SJCRH30 (cell line): Measurements from ENCODE around the gene EFNA1. TPM values are rescaled to one million over a fixed set of nuclear protein-coding genes. Genes with fewer than 3 reads are reported as not detected.
A peak's percentile ranks its signal among the peaks of the same experiment; 100 is the strongest.

Experiments used
- DNase-seq, 2 experiments: peaks; one replicate each; pipeline ENCODE4 v3.0.0-alpha.2; 2015 to 2020
- H3K27ac ChIP-seq: fragments of 250-450 bp; sonication (Bioruptor Pico); 2 replicates; pipeline ENCODE4 v1.5.1; 2020; ENCODE audit warnings: mild to moderate bottlenecking, moderate library complexity
- H3K27me3 ChIP-seq: fragments of 250-450 bp; sonication (Bioruptor Pico); 2 replicates; pipeline ENCODE4 v1.5.1; 2020; ENCODE audit warnings: mild to moderate bottlenecking, moderate library complexity
- H3K36me3 ChIP-seq: fragments of 250-450 bp; sonication (Bioruptor Pico); 2 replicates; pipeline ENCODE4 v1.5.1; 2020; ENCODE audit warnings: mild to moderate bottlenecking, moderate library complexity
- H3K4me1 ChIP-seq: fragments of 250-450 bp; sonication (Bioruptor Pico); 2 replicates; pipeline ENCODE4 v1.5.1; 2020; ENCODE audit warnings: mild to moderate bottlenecking, moderate library complexity
- H3K4me3 ChIP-seq: fragments of 250-450 bp; sonication (Bioruptor Pico); 2 replicates; pipeline ENCODE4 v1.5.1; 2020; ENCODE audit warnings: mild to moderate bottlenecking, moderate library complexity
- H3K9me3 ChIP-seq: fragments of 250-450 bp; sonication (Bioruptor Pico); replicated peaks from 2 replicates; pipeline ENCODE4 v1.5.1; 2020; ENCODE audit warnings: mild to moderate bottlenecking, moderate library complexity
- total RNA-seq: library from RNA; depleted of rRNA; stranded (reverse); fragments of >200 nt; shearing (Covaris generic); gene quantifications from 2 replicates; pipeline ENCODE4 v1.2.3, GENCODE V29; 2014

EFNA1 gene
- total RNA-seq, 1 experiment from 2014 or later, result 1.8 TPM

DNA sequence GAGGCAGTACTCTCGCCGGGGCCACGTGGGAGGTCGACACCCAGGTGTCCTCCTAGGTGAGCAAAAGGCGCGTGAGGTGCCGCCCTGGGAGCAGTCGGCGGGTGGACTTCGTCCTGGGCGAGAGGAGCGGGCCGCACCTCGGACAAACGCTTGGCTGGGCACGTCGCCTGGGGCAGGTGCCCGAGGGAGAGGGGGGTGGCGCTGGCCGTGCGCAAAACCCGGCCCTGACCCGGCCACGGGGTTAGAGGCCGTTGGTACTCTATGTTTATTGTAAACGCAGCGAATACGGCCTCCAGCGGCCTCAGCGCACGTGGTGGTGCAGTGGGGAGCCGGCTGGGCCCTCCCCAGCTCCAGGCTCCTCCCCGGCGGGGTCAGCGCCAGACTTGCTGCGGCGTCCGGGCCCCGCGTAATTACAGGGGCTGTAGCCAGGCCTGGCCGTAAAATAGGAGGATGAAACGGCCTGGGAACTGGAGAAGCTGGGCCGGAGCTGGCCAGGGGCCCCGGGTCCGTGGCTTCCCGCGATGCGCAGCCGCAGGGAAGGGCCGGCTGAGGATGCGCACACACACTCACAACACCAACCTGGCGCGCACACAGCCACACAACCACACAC lies 1.6 kb upstream of the EFNA1 start:
- Histone ChIP-seq H3K9me3 (no peaks in the 10 kb centered on the region), H3K27ac (no peak overlapping the region), H3K4me3 (peak overlapping the region; percentile 58), H3K36me3 (no peaks in the 10 kb centered on the region), H3K4me1 (peaks cover 52% of the 10 kb centered on the region), H3K27me3 (peaks cover 14% of the 10 kb centered on the region; the same call in 1 of the 2 replicates)
- DNase-seq, result peak in 1 of 2 experiments; percentile 48

- Histone ChIP-seq H3K36me3 (no peaks in the 10 kb centered on the region), H3K27ac (peak overlapping the region; percentile 18; the same call in 1 of the 2 replicates), H3K9me3 (no peaks in the 10 kb centered on the region), H3K27me3 (peaks cover 14% of the 10 kb centered on the region; the same call in 1 of the 2 replicates), H3K4me1 (peaks cover 52% of the 10 kb centered on the region), H3K4me3 (peak overlapping the region; percentile 58)
- DNase-seq, result peak; percentile 48 to 56
Measured at GRCh38 chr1:155126556-155127104, 1.0 kb upstream of the EFNA1 start.

DNA sequence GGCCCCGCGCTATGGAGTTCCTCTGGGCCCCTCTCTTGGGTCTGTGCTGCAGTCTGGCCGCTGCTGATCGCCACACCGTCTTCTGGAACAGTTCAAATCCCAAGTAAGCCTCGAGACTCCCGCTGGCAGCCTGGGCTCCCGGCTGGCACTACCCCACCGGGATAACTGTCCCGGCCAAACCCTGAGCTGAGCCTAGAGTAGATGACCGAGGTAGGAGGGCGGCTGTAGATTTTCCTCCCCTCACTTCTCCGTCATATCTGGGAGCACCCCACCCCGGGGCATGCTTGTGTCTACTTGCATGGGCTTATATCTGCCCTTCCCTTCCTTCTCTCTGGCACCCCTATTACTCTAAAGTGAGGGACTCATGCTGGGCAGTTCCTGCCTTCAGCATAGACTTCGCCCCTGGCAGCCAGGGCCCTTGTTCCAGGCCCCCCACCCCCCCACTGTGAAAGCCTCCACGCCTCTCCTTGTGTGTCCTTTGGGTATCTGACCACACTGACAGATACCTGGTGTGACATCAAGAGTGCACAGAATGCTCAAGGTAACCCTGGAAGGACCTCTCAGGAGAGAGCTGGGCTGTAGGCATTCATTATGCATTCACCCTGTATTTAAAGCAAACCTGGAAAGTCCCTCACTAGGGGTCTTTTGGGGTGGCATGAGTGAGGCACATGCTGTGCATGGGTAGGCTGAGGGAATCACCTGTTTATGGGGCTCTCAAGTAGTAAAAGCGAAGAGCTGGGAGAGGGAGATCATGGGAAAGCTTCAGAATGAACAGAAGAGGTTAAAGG lies 485 bp downstream of the EFNA1 start:
- Histone ChIP-seq H3K36me3 (no peaks in the 10 kb centered on the region), H3K27ac (no peak overlapping the region), H3K27me3 (peaks cover 14% of the 10 kb centered on the region; the same call in 1 of the 2 replicates), H3K4me1 (peaks cover 52% of the 10 kb centered on the region), H3K9me3 (no peaks in the 10 kb centered on the region), H3K4me3 (peak overlapping the region; percentile 58)
- DNase-seq, result no peak

DNA sequence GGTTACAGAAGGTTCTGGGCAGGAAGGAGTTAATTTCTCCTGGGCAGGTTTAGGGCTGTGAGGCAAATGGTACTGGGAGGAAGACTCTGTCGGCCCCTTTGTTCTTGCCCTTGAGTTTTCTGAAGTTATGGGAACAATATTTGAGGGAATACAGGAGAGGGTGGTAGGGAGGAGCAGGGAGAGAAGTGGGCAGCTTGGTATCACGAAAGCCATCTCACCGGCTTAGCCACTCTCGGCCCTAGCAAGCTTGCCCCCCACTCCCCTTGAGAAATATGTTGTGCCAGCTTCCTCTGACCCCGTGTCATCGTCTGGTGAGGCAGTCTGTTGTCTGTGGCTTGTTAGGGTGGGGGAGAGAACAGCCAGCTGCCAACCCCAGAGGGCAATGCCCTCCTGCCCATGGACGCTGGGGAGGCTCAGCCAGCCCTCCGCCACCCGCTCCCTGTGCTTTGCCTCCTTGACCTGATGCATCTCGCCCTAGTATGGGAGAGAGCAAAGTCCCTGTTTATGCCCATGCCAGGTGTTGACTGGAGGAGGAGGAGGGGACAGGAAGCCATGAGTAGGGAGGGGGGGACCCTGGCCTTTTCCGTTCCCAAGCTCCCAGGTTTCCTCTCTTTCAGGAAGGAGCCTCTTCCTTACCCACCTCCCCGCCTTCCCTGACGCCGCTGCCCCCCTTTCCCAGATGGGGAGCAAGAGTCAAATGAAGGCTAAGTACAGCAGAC lies 1.2 kb downstream of the EFNA1 start:
- Histone ChIP-seq H3K4me3 (no peak overlapping the region; the same call in 1 of the 2 replicates), H3K4me1 (peaks cover 49% of the 10 kb centered on the region), H3K9me3 (no peaks in the 10 kb centered on the region), H3K36me3 (no peaks in the 10 kb centered on the region), H3K27ac (no peak overlapping the region), H3K27me3 (peaks cover 11% of the 10 kb centered on the region; the same call in 1 of the 2 replicates)
- no peak for DNase-seq

- H3K36me3 ChIP-seq, result no peaks in the 10 kb centered on the region
- DNase-seq, result no peak
- no peak overlapping the region for H3K27ac ChIP-seq
- peaks cover 34% of the 10 kb centered on the region for H3K4me1 ChIP-seq
- no peaks in the 10 kb centered on the region for H3K9me3 ChIP-seq
- peaks cover 11% of the 10 kb centered on the region; the same call in 1 of the 2 replicates for H3K27me3 ChIP-seq
- H3K4me3 ChIP-seq, result no peak overlapping the region
Measured at GRCh38 chr1:155130272-155131006, 2.8 kb downstream of the EFNA1 start.

DNA sequence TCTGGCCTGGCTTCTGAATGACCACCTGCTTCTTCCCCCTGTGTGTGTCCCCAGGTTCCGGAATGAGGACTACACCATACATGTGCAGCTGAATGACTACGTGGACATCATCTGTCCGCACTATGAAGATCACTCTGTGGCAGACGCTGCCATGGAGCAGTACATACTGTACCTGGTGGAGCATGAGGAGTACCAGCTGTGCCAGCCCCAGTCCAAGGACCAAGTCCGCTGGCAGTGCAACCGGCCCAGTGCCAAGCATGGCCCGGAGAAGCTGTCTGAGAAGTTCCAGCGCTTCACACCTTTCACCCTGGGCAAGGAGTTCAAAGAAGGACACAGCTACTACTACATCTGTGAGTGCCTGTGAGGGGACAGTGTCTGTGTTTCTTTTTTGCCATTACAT lies 3.6 kb downstream of the EFNA1 start:
- DNase-seq, result no peak
- Histone ChIP-seq H3K4me1 (peaks cover 26% of the 10 kb centered on the region), H3K27ac (no peak overlapping the region), H3K36me3 (no peaks in the 10 kb centered on the region), H3K4me3 (no peak overlapping the region), H3K9me3 (no peaks in the 10 kb centered on the region), H3K27me3 (peaks cover 8% of the 10 kb centered on the region; the same call in 1 of the 2 replicates)

DNA sequence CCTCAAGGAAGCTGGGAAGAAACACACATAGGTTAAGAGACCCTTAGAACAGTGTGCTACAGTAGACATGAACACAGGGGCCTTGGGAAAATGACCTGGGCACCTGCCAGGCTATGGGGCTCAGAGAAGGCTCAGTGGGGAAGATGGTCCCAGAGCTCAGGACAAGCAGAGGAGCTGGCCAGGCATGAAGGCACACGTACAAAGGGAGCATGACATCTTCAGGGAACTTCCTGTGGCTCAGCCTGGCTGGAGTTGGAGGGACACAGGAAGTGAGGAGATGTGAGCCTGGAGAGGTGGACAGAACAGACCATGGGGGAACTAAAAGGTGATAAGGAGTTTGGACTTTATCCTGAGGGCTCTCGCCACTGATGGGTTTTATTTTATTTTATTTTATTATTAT lies 4.2 kb downstream of the EFNA1 start:
- H3K27ac ChIP-seq, result no peak overlapping the region
- H3K9me3 ChIP-seq, result no peaks in the 10 kb centered on the region
- H3K4me3 ChIP-seq, result no peak overlapping the region
- DNase-seq, result no peak
- H3K27me3 ChIP-seq, result peaks cover 8% of the 10 kb centered on the region; the same call in 1 of the 2 replicates
- peaks cover 22% of the 10 kb centered on the region for H3K4me1 ChIP-seq
- H3K36me3 ChIP-seq, result no peaks in the 10 kb centered on the region

- H3K4me1 ChIP-seq, result peaks cover 13% of the 10 kb centered on the region
Measured at GRCh38 chr1:155133799-155134281, 6.2 kb downstream of the EFNA1 start.

GRCh38 chr1:155134322-155134721 lies 6.6 kb downstream of the EFNA1 start:
- H3K4me3 ChIP-seq, result no peak overlapping the region
- H3K4me1 ChIP-seq, result peaks cover 8% of the 10 kb centered on the region; the same call in 1 of the 2 replicates
- H3K9me3 ChIP-seq, result no peaks in the 10 kb centered on the region
- H3K27ac ChIP-seq, result peak overlapping the region; percentile 59; the same call in 1 of the 2 replicates
- H3K27me3 ChIP-seq, result no peaks in the 10 kb centered on the region
- no peak for DNase-seq
- H3K36me3 ChIP-seq, result no peaks in the 10 kb centered on the region

More at GRCh38 chr1:155133799-155134281, 6.2 kb downstream of the EFNA1 start:
- Histone ChIP-seq H3K9me3 (no peaks in the 10 kb centered on the region), H3K4me3 (no peak overlapping the region), H3K27ac (no peak overlapping the region), H3K27me3 (peaks cover under 1% of the 10 kb centered on the region; the same call in 1 of the 2 replicates), H3K36me3 (no peaks in the 10 kb centered on the region)
- no peak for DNase-seq

GRCh38 chr1:155134880-155135414 lies 7.3 kb downstream of the EFNA1 start:
- Histone ChIP-seq H3K4me1 (peaks cover 2% of the 10 kb centered on the region; the same call in 1 of the 2 replicates), H3K36me3 (no peaks in the 10 kb centered on the region), H3K9me3 (no peaks in the 10 kb centered on the region), H3K27ac (peak overlapping the region; percentile 59), H3K27me3 (no peaks in the 10 kb centered on the region), H3K4me3 (peak overlapping the region; percentile 62)
- peak; percentile 70 to 76 for DNase-seq

DNA sequence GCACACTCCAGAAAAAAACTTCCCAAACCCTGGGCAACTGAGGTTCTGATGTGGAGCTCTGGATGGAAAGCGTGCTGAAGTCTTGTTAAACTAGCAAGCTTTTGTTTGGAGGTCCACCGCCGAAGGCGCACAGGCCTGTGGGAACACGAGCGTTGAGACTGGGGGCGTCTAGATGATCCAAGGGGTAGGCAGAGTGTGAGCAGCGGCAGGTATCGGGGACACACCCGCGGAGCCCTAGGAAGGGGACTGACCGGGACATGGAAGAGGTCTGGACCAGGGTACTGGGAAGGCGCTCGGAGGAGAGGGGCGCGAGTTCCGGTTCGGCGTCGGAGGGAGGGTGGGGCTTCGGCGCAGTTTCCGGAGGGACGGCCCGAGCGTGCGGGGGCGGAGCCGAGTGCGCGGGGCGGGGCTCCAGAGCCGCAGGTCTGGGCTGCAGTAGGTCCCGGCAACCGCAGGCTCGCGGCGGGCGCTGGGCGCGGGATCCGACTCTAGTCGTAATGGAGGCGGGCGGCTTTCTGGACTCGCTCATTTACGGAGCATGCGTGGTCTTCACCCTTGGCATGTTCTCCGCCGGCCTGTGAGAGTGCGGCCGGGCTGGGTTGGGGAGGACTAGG lies 7.8 kb downstream of the EFNA1 start, which contains the start of gene SLC50A1:
SLC50A1 (plus strand) TSS at position 438 of the 614 bp plus-strand sequence; CDS start at position 498, 60 bp downstream.
- Histone ChIP-seq H3K4me1 (no peaks in the 10 kb centered on the region; the same call in 1 of the 2 replicates), H3K27ac (peak within 1 kb of the TSS; percentile 59), H3K27me3 (no peaks in the 10 kb centered on the region), H3K4me3 (peak within 1 kb of the TSS; percentile 62), H3K36me3 (no peaks in the 10 kb centered on the region), H3K9me3 (no peaks in the 10 kb centered on the region)
- peak; percentile 94 to 96 for DNase-seq

- Histone ChIP-seq H3K9me3 (no peaks in the 10 kb centered on the region), H3K4me1 (no peaks in the 10 kb centered on the region; the same call in 1 of the 2 replicates), H3K27ac (no peak overlapping the region; the same call in 1 of the 2 replicates), H3K27me3 (no peaks in the 10 kb centered on the region), H3K36me3 (no peaks in the 10 kb centered on the region), H3K4me3 (peak overlapping the region; percentile 62)
- no peak for DNase-seq
Measured at GRCh38 chr1:155136748-155137147, 9.1 kb downstream of the EFNA1 start.
